NCI-H345 (cell line): ENCODE measurements around the gene CAPN7.
A peak's percentile ranks its signal among the peaks of the same experiment; 100 is the strongest.

Experiments used
- DNase-seq: peaks from one replicate; lab custom pipeline; 2025; lab: John Stamatoyannopoulos, UW

Gene CAPN7

GRCh38 chr3:15276028-15276724 is 70.1 kb downstream of the CAPN7 start:
- DNase-seq, result no peak

- no peak for DNase-seq
Measured at GRCh38 chr3:15277861-15278500, 71.9 kb downstream of the CAPN7 start.

GRCh38 chr3:15279205-15279604 is 73.2 kb downstream of the CAPN7 start:
- no peak for DNase-seq

GRCh38 chr3:15279671-15280402 is 73.8 kb downstream of the CAPN7 start:
- DNase-seq, result no peak

- no peak for DNase-seq
Measured at GRCh38 chr3:15280853-15281532, 74.9 kb downstream of the CAPN7 start.

- no peak for DNase-seq
Measured at GRCh38 chr3:15281817-15282216, 75.8 kb downstream of the CAPN7 start.

- DNase-seq, result no peak
Measured at GRCh38 chr3:15283702-15284101, 77.7 kb downstream of the CAPN7 start.

- peak; percentile 94 for DNase-seq
Measured at GRCh38 chr3:15284121-15284889, 78.3 kb downstream of the CAPN7 start.

GRCh38 chr3:15286022-15286421 is 80.0 kb downstream of the CAPN7 start:
- DNase-seq, result no peak

- DNase-seq, result no peak
Measured at GRCh38 chr3:15287565-15288330, 81.7 kb downstream of the CAPN7 start.

GRCh38 chr3:15288331-15289035 is 82.4 kb downstream of the CAPN7 start:
- no peak for DNase-seq

- DNase-seq, result no peak
Measured at GRCh38 chr3:15289661-15290060, 83.6 kb downstream of the CAPN7 start.

- no peak for DNase-seq
Measured at GRCh38 chr3:15290736-15291135, 84.7 kb downstream of the CAPN7 start.

- DNase-seq, result no peak
Measured at GRCh38 chr3:15291589-15292541, 85.8 kb downstream of the CAPN7 start.

GRCh38 chr3:15292765-15293522 is 86.9 kb downstream of the CAPN7 start:
- no peak for DNase-seq

GRCh38 chr3:15294929-15295328 is 88.9 kb downstream of the CAPN7 start:
- DNase-seq, result no peak

GRCh38 chr3:15295506-15295905 is 89.5 kb downstream of the CAPN7 start:
- DNase-seq, result no peak

GRCh38 chr3:15297608-15298350 is 91.7 kb downstream of the CAPN7 start:
- no peak for DNase-seq
